Measurements from ENCODE around the gene CDIP1.

- TF ChIP-seq SPI1 (IDR thresholded peaks at IDR 0.05; ENCODE audit: borderline replicate concordance, low read depth) (no peak), POLR2AphosphoS5 (IDR thresholded peaks at IDR 0.05; ENCODE audit: low read depth) (no peak), GABPA (IDR thresholded peaks at IDR 0.05; ENCODE audit: low read depth) (no peak)
- TF ChIP-seq, protein P1, sequence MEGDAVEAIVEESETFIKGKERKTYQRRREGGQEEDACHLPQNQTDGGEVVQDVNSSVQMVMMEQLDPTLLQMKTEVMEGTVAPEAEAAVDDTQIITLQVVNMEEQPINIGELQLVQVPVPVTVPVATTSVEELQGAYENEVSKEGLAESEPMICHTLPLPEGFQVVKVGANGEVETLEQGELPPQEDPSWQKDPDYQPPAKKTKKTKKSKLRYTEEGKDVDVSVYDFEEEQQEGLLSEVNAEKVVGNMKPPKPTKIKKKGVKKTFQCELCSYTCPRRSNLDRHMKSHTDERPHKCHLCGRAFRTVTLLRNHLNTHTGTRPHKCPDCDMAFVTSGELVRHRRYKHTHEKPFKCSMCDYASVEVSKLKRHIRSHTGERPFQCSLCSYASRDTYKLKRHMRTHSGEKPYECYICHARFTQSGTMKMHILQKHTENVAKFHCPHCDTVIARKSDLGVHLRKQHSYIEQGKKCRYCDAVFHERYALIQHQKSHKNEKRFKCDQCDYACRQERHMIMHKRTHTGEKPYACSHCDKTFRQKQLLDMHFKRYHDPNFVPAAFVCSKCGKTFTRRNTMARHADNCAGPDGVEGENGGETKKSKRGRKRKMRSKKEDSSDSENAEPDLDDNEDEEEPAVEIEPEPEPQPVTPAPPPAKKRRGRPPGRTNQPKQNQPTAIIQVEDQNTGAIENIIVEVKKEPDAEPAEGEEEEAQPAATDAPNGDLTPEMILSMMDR (IDR thresholded peaks at IDR 0.05; ENCODE audit: insufficient read depth, low read length) = no peak
- TF ChIP-seq, protein P2, sequence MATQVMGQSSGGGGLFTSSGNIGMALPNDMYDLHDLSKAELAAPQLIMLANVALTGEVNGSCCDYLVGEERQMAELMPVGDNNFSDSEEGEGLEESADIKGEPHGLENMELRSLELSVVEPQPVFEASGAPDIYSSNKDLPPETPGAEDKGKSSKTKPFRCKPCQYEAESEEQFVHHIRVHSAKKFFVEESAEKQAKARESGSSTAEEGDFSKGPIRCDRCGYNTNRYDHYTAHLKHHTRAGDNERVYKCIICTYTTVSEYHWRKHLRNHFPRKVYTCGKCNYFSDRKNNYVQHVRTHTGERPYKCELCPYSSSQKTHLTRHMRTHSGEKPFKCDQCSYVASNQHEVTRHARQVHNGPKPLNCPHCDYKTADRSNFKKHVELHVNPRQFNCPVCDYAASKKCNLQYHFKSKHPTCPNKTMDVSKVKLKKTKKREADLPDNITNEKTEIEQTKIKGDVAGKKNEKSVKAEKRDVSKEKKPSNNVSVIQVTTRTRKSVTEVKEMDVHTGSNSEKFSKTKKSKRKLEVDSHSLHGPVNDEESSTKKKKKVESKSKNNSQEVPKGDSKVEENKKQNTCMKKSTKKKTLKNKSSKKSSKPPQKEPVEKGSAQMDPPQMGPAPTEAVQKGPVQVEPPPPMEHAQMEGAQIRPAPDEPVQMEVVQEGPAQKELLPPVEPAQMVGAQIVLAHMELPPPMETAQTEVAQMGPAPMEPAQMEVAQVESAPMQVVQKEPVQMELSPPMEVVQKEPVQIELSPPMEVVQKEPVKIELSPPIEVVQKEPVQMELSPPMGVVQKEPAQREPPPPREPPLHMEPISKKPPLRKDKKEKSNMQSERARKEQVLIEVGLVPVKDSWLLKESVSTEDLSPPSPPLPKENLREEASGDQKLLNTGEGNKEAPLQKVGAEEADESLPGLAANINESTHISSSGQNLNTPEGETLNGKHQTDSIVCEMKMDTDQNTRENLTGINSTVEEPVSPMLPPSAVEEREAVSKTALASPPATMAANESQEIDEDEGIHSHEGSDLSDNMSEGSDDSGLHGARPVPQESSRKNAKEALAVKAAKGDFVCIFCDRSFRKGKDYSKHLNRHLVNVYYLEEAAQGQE (IDR thresholded peaks at IDR 0.05; ENCODE audit: insufficient replicate concordance, low read depth) = no peak
These were observed 52.3 kb downstream of the CDIP1 start for GRCh38 chr16:4486126-4486893.

Measured in HL-60 (cell line).